Left renal pelvis (tissue), 4 donors: ENCODE results near the gene ADGRG3. TPM values are rescaled to one million over a fixed set of nuclear protein-coding genes. Genes with fewer than 3 reads are reported as not detected.
"Not testable (repeated sequence)": the region's sequence is repeated elsewhere in the genome, so short reads cannot be mapped to it uniquely, and the experiment has no call there.

Source experiments
- DNase-seq, 4 donors: peaks; one replicate each; pipeline ENCODE4 v3.0.0-alpha.2; 2013; ENCODE audit warnings: low read depth in 4 of 4, low spot score in 3 of 4
- polyA plus RNA-seq, 4 donors: library from polyadenylated mRNA; unstranded; fragments of 120-200 nt; gene quantifications; one replicate each; pipeline ENCODE4 v1.2.1, GENCODE V29; 2013; ENCODE audit not compliant: insufficient read length in 4 of 4

ADGRG3 gene
- polyA plus RNA-seq, 4 donors, result 0.09 to 0.70 (median 0.36) TPM

DNA sequence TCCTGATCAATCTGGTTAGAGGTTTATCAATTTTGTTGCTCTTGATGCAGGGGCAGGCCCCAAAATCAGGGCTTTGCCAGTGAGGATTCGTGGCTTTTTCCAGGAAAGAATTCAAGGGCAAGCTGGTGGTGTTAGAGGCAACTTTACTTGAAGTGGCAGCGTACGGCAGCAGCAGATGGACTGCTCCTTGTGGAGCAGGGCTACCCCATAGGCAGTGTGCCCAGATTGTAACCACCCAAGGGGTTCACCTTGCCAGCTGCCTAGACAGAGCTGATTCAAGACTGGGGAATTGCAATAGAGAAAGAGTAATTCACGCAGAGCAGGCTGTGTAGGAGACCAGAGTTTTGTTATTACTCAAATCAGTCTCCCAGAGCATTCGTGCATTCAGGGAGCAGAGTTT lies 43.2 kb downstream of the ADGRG3 start:
- DNase-seq, result no peak

DNA sequence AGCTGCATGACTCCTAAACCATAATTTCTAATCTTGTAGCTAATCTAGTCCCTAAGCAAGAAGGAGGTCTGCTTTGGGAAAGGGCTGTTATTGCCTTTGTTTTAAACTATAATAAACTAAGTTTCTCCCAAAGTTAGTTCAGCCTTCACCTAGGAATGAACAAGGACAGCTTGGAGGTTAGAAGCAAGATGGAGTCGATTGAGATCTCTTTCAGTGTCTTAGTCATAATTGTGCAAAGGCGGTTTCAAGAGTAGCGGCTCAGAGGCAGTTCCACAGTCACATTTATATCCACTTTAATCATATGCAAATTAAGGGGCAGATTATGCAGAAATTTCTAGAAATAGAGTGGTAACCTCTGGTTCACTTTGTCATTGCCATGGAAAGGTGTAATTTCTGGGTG lies 43.9 kb downstream of the ADGRG3 start:
- DNase-seq, result no peak

DNA sequence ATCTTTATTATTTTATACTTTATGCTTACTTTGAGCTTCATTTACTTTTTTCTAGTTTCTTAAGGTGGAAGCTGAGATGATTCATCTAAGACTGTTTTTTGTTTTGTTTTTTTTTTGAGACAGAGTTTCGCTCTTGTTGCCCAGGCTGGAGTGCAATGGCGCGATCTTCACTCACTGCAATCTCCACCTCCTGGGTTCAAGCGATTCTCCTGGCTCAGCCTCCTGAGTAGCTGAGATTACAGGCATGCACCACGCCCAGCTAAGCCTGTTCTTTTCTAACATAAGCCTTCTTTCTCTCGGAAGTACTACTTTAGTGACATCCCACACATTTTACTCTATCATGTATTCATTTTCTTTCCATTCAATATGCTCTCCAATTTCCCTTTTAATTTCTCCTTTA lies 44.5 kb downstream of the ADGRG3 start:
- not testable (repeated sequence) for DNase-seq

DNA sequence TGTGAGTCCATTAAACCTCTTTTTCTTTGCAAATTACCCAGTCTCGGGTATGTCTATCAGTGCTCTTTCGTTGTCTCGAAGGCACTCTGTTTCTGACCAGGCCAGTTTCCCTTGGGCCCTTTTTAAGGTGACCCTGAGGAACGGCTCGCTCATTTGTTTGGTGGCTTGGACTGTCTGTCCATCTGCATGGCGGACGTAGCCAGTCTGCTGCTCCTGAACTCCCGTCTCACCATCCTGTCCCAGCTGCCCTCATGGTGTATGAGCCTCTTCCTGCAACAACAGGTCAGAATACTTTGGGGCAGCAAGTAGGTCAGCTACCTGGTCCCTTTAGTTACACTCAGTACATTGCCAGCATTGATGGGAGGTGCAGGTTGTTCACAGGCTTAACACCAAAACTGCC lies 45.5 kb downstream of the ADGRG3 start:
- DNase-seq, result no peak

DNA sequence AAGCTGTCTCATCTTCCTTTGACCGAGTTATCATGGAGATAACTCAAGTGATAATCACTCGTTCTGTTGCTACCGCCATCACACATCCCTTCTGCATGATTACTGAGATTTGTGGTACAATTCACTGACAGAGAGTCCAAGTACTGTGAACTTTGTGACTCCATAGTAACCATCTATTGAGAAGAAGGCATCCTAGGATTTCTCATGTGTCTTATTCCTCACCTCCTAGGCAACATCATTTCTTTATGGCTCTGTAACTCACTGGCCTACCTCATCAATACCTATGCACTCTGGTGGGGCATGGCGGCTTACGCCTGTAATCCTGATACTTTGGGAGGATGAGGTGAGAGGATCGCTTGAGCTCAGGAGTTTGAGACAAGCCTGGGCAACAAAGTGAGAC lies 45.9 kb downstream of the ADGRG3 start:
- DNase-seq, result no peak

DNA sequence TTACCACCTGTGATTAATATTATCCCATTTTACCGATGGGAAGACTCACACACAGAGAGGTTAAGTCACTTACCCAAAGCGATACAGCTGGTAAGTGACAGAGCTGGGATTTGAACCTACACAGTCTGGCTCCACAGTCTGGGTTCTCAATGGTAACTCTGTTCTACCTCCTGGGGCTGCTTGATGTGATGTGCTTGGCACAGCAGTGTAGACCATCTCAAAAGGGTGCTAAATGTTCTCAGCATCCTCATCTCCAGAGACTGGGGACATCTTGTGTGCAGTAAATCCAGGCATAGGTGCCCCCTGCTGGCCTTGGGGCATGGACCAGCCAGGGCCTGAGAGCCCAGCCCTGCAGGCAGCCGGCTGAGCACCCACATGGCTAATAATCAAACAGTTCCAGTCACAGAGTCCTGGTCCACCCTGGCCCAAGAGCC lies 52.1 kb downstream of the ADGRG3 start:
- DNase-seq, result no peak

DNA sequence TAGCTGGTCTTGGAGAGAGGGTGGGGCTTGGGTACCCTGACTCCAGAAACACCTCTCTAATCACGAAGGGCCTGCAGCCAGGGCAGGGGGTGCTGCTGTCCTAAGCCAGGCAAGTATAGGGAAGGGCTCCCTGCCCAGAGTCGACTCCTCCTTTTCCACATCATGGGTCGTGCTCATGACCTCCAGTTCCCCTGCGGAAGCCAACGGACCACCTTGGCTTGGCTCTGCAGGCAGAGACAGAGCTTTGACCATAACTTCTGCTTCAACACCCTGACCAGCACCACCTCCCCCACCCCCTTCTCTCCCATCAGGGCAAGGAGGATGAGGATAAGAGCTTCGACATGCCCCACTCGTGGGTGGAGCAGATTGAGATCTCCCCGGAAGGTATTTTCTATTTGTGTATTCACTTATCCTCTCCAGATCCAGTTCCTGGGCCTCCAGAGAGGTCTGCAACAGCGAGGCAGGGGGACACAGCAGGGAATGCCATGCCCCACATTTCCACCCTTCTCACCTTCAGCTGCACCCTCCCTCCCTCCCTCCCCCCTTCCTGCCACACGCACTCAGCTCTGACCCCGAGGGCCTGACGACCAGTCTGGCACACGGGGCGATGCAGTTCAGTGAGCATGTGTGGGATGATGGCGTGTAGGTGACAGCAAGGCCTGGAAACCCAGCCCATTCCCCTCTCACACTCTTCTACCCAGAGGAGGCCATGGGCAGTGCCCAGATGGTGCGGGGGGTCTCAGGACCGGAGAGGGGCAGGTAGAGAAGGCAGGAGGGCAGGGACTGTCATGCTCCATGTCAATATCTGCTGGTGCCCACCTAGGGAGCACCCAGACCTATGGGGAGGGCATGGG lies 53.5 kb downstream of the ADGRG3 start:
- DNase-seq, result no peak

DNA sequence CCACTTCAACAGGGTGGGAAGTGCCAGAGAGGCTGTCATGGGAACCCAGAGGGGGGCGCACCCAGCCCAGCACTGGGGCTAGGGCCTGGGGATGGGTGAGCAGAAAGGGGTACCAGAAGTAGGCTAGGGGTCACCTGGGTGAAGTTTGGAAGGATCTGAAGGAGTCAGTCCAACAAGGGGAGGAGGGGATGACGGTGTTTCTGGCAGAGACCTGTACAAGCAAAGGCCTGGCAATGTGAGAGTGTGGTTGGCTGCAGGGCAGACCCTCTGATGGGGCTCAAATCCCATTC lies 54.0 kb downstream of the ADGRG3 start:
- no peak for DNase-seq

DNA sequence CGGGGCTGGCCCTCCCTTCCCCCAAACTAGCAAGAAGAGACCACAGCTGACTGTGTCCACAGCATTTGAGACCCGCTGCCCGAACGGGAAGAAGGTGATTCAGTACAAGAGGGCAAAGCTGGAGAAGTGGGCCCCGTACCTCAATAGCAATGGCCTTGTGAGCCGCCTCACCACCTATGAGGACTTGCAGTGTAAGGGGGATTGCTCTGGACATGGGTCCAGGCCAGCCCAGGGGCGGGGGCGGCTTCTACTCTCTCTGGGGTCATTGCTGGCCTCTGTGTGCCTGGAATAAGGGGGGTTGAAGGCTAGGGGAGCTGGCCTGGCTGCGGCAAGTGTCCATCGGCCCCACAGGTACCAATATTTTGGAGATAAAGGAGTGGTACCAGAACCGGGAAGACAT lies 54.5 kb downstream of the ADGRG3 start:
- DNase-seq, result no peak

DNA sequence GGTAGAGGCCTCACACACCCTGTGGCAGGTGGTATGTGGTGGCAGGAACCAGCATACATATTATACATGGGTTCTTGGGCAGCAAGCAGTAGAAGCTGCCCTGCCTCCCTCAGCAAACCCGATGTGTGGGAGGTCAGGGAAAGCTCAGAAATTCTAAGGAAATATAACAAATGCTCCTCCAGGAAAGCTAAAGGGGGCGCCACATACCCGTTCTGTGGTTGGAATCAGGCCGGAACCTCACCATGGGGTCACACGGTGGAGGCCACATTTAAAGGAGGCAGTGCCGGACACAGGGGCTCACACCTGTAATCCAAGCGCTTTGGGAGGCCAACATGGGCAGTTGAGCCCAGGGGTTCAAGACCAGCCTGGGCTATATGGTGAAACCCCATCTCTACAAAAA lies 55.1 kb downstream of the ADGRG3 start:
- DNase-seq, result no peak

DNA sequence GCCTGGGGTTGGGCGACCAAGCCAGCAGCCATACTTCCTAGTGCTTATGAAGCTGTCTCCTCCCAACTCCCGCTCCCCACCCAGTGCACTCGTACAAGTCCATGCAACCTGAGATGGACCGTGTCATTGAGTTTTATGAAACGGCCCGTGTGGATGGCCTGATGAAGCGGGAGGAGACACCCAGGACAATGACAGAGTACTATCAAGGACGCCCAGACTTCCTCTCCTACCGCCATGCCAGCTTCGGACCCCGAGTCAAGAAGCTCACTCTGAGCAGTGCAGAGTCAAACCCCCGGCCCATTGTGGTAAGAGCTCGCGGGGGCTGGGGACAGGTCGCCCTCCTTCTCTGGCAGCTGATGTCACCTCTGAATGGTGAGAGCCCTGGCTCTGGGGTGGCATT lies 56.4 kb downstream of the ADGRG3 start:
- DNase-seq, result no peak

DNA sequence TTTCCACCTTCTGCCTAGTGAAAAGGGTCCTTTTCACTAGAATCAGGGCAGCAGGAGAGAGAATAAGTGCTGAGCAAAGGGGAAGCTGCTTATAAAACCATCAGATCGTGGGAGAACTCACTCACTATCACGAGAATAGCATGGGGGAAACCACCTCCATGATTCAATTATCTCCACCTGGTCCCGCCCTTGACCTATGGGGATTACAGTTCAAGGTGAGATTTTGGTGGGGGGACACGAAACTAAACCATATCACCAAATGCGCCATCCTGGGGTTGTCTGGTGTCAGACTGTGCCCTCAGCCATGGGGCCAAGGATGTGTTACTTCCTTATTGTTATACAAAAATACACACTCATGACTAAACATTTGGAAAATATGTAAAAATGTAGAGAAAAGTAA lies 57.0 kb downstream of the ADGRG3 start:
- no peak for DNase-seq

DNA sequence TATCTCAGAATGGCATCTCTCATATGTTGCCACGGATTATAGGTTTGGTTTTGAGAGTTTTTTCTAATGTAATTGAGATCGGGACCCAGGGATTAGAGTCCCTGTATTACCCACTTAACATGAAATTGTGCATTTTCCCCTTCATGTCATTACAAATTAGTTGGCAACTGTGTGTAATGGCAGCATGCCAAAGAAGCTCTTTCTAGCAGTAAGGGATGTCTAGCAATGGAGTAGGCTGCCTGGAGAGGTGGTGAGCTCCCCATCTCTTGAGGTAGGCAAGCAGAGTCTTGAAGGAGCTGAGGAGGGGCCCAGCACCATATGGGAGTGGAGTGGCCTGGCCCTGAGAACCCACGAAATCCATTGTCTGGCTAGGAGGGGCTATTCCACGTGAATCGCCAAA lies 57.4 kb downstream of the ADGRG3 start:
- no peak for DNase-seq

DNA sequence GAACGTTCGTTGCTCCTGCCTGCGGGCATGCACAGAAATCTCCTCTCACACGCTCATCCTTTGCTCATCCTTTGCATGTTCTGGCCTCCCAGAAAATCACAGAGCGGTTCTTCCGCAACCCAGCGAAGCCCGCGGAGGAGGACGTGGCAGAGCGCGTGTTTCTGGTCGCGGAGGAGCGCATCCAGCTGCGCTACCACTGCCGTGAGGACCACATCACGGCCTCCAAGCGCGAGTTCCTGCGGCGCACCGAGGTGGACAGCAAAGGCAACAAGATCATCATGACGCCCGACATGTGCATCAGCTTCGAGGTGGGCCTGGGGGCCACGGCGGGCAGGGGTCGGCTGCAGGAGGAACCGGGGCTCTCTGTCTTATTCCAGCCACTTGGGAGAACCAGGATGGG lies 57.9 kb downstream of the ADGRG3 start:
- DNase-seq, result no peak

DNA sequence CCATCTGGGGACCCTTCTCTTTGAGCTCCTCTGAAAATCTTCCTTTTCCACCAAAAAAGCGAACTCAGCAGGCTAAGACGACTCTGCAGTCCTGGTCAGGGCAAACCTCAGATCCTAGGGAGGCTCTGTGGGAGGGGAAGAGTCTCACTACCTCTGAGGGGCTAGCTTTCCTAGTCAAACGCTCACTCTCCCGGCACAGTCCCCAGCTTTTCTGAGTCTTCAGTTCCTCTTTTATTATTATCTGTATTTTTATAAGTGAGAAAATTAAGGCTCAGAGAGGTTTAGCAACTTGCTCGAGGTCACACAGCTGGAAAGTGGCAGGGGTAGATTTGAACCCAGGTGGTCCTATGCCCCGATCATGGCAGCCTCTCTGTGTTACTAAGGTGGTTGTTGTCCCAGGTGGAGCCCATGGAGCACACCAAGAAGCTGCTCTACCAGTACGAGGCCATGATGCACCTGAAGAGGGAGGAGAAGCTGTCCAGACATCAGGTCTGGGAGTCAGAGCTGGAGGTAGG lies 58.4 kb downstream of the ADGRG3 start:
- DNase-seq, result no peak

DNA sequence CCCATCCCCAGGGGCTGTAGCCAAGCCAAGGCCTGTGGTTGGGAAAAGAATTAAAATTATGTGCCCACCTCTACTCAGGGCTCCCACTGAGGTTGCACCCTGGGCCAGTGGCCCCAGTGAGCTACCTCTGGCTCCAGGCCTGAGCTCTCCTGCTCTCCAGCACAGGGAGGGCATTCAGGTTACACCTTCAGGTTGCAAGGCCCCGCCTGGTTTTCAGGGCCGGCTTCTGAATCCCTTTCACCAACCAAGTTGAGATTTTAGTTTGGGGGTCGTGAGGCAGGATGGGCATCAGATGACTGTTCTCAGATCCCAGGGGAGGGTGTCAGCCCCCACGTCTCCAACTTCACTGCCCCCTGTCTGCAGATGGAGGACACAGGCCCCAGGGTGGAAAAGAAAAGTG lies 59.5 kb downstream of the ADGRG3 start:
- no peak for DNase-seq

DNA sequence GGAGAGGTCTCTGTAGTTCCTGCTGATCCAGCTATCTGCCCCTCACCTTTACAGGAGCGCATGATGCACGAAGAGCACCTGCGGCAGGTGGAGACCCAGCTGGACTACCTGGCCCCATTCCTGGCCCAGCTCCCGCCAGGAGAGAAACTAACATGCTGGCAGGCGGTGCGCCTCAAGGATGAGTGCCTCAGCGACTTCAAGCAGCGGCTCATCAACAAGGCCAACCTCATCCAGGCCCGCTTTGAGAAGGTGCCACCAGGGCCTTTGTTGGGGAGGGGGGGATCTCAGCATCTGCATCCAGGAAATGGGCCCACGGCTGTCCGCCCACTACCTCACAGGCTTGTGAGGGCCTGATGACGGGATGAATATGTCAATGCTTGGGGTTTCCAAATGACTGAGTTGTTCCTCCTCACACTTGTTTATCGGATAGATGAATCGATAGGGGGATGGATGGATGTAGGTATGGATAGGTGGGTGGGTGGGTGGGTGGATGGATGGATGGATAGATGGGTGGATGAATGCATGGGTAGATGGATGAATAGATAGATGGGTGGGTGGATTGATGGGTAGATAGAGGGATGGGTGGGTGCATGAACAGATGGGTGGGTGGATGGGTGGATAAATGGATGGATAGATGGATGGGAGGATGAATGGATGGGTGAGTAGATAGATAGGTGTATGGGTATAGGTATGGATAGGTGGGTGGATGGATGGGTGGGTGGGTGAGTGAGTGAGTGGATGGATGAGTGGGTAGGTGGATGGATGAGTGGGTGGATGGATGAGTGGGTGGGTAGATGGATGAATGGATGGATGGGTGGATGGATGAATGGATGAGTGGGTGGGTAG lies 60.5 kb downstream of the ADGRG3 start:
- no peak for DNase-seq

DNA sequence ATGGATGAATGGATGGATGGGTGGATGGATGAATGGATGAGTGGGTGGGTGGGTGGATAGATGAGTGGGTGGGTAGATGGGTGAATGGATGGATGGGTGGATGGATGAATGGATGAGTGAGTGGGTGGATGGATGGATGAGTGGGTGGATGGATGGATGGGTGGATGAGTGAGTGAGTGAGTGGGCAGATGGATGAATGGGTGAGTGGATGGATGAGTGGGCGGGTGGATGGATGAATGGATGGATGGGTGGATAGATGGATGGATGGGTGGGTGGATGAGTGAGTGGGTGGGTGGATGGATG lies 61.0 kb downstream of the ADGRG3 start:
- no peak for DNase-seq

DNA sequence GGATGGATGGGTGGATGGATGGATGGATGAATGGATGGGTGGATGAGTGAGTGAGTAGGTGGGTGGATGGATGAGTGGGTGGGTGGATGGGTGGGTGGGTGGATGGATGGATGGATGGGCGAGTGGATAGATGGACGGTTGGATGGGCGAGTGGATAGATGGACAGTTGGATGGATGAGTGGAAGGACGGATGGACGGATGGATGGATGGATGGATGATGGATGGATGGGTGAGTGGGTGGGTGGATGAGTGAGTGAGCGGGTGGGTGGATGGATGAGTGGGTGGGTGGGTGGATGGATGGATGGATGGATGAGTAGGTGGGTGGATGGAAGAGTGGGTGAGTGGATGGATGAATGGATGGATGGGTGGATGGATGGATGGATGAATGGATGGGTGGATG lies 61.7 kb downstream of the ADGRG3 start:
- DNase-seq, result not testable (repeated sequence)

DNA sequence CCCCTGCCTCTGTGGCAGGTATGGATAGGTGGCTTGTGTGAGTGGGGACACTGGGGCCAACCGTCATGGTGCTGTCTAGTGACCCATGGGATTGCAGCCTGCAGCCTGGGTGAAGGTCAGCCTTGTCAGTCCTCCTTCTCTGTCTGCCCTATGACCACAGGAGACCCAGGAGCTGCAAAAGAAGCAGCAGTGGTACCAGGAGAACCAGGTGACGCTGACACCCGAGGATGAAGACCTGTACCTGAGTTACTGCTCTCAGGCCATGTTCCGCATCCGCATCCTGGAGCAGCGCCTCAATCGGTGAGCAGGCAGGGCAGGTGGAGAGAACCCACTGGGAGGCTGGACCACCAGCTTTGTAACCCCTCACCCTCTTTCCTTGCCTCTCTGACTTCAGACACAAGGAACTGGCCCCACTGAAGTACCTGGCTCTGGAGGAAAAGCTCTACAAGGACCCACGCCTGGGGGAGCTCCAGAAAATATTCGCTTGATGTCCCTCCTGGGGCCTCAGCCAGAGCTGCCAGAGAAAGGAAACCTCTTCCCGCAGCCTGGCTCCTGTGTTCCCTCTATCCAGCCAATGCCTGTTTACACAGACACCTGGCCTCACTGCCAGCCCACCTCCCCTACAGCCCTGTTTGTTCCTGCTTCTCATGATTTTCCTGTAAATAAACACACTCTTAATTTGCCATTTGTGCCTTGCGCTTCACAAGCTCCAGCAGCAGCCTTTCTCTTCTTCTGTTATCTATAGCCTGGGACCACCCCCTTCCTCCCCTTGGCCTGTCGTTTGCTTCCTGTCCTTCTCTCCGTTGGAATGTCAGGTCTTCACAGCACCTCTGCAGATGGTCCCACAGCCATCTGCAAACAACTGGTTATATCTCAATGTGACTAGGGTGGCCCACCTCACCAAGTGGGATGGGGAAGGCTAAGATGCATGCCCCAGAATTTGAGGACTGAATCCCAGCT lies 62.9 kb downstream of the ADGRG3 start:
- DNase-seq, result no peak

DNA sequence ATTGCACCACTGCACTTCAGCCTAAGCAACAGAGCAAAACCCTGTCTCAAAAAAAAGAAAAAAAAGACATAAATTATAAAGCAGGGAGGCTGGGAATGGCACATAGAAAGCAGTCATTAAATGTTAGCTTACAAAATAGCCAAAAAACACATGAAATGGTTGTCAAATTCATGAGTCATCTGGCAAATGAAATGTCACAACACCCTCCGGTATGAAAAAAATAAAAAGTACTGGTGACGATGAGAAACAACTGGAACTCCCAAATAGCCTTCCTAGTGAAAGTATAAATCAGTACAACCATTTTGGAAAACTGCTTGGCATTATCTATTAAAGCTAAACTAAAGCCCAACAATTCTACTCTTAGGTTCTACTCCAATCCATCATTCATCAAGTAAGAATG lies 63.9 kb downstream of the ADGRG3 start:
- no peak for DNase-seq
